K562 (cell line): ENCODE results near the gene NMRK1. TPM values are rescaled to one million over a fixed set of nuclear protein-coding genes. Genes with fewer than 3 reads are reported as not detected.

ENCODE experiments used
- polyA plus RNA-seq, 8 experiments: library from polyadenylated mRNA; depleted of rRNA in 4 of 8; stranded (reverse) in 5 of 8; unstranded in 3 of 8; fragments of >200 nt; fragmentation: Nextera tagmentation in 2 of 8; fragmentation: Illumina TruSeq in 1 of 8; extraction: Ambion mirVana in 2 of 8; extraction: Trizol in 1 of 8; gene quantifications; 2 replicates each; pipeline versions ENCODE4 v1.2.1 to v1.2.3, GENCODE V29; 2011 to 2014; ENCODE audit warnings: inconsistent platforms in 1 of 8, missing spikeins in 1 of 8
- small RNA-seq: library from RNA; depleted of rRNA; stranded (forward); fragments of <200 nt; gene quantifications from one replicate; pipeline ENCODE3, GENCODE V24; 2014
- total RNA-seq, 7 experiments: library from RNA; depleted of rRNA in 6 of 7; stranded (reverse); fragments of >200 nt in 6 of 7; fragmentation: Illumina TruSeq in 2 of 7; extraction: Trizol in 2 of 7; gene quantifications; 2 replicates each; pipeline versions ENCODE4 v1.2.1 to v1.2.3, GENCODE V29; 2011 to 2021; ENCODE audit warnings: low replicate concordance in 1 of 7

Gene NMRK1
- total and polyA plus RNA-seq, 9 of the 15 experiments (the other 6 are each of a cell fraction or from before 2014, with no cell fraction given) = 1.1 to 3.5 (median 1.7) TPM

Small RNAs within 50 kb of the gene (small RNA-seq; reads per million reads assigned to genes)
- not detected for gene RF02271

Other genes with a start within 250 kb of the NMRK1 start
- 0.04 and 0.05 TPM in 2 replicates for gene TRPM6, start 200.2 kb downstream of the NMRK1 start, total RNA-seq (2014; rRNA removed)
- gene TRPM6, start 200.2 kb downstream of the NMRK1 start, total RNA-seq (2014; rRNA removed; fragmentation: Illumina TruSeq; extraction: Trizol) = 0.13 and 0.15 TPM in 2 replicates
- gene TRPM6, start 200.2 kb downstream of the NMRK1 start, total RNA-seq (2015; rRNA removed; fragmentation: Illumina TruSeq; extraction: Trizol) = 0.08 and 0.14 TPM in 2 replicates
- gene TRPM6, start 200.2 kb downstream of the NMRK1 start, total RNA-seq (2021) = 0.11 and 0.13 TPM in 2 replicates
- 0.03 TPM in 1 of 2 replicates, not detected in the other for gene TRPM6, start 200.2 kb downstream of the NMRK1 start, polyA plus RNA-seq (2011; rRNA removed)
- gene TRPM6, start 200.2 kb downstream of the NMRK1 start, polyA plus RNA-seq (2014; fragmentation: Illumina TruSeq; extraction: Trizol) = 0.06 and 0.16 TPM in 2 replicates
- under 1 TPM; 0.07 to 0.08 TPM for gene TRPM6, start 200.2 kb downstream of the NMRK1 start, polyA plus RNA-seq (2014; fragmentation: Nextera tagmentation; extraction: Ambion mirVana)
- 0.09 and 0.23 TPM in 2 replicates for gene TRPM6, start 200.2 kb downstream of the NMRK1 start, polyA plus RNA-seq (2014; rRNA removed)
- 8.0 and 9.7 TPM in 2 replicates for gene C9orf40, start 135.2 kb downstream of the NMRK1 start, total RNA-seq (2014; rRNA removed)
- gene C9orf40, start 135.2 kb downstream of the NMRK1 start, total RNA-seq (2014; rRNA removed; fragmentation: Illumina TruSeq; extraction: Trizol) = 8.6 and 8.9 TPM in 2 replicates
- gene C9orf40, start 135.2 kb downstream of the NMRK1 start, total RNA-seq (2015; rRNA removed; fragmentation: Illumina TruSeq; extraction: Trizol) = 10.0 and 10.3 TPM in 2 replicates
- gene C9orf40, start 135.2 kb downstream of the NMRK1 start, total RNA-seq (2021) = 17.3 and 18.8 TPM in 2 replicates
- gene C9orf40, start 135.2 kb downstream of the NMRK1 start, polyA plus RNA-seq (2011; rRNA removed) = 7.5 and 8.7 TPM in 2 replicates
- 6.7 and 7.3 TPM in 2 replicates for gene C9orf40, start 135.2 kb downstream of the NMRK1 start, polyA plus RNA-seq (2014; fragmentation: Illumina TruSeq; extraction: Trizol)
- 1 to 10 TPM; 5.6 to 5.8 TPM for gene C9orf40, start 135.2 kb downstream of the NMRK1 start, polyA plus RNA-seq (2014; fragmentation: Nextera tagmentation; extraction: Ambion mirVana)
- gene C9orf40, start 135.2 kb downstream of the NMRK1 start, polyA plus RNA-seq (2014; rRNA removed) = 12.9 and 16.3 TPM in 2 replicates
- gene CARNMT1, start 59.9 kb downstream of the NMRK1 start, total RNA-seq (2014; rRNA removed) = 15.6 and 22.7 TPM in 2 replicates
- gene CARNMT1, start 59.9 kb downstream of the NMRK1 start, total RNA-seq (2014; rRNA removed; fragmentation: Illumina TruSeq; extraction: Trizol) = 20.4 and 22.7 TPM in 2 replicates
- 16.5 and 16.8 TPM in 2 replicates for gene CARNMT1, start 59.9 kb downstream of the NMRK1 start, total RNA-seq (2015; rRNA removed; fragmentation: Illumina TruSeq; extraction: Trizol)
- 20.3 and 21.3 TPM in 2 replicates for gene CARNMT1, start 59.9 kb downstream of the NMRK1 start, total RNA-seq (2021)
- gene CARNMT1, start 59.9 kb downstream of the NMRK1 start, polyA plus RNA-seq (2011; rRNA removed) = 7.7 and 12.4 TPM in 2 replicates
- gene CARNMT1, start 59.9 kb downstream of the NMRK1 start, polyA plus RNA-seq (2014; fragmentation: Illumina TruSeq; extraction: Trizol) = 11.9 and 14.2 TPM in 2 replicates
- gene CARNMT1, start 59.9 kb downstream of the NMRK1 start, polyA plus RNA-seq (2014; fragmentation: Nextera tagmentation; extraction: Ambion mirVana) = 1 to 10 TPM; 9.5 to 9.7 TPM
- 10.3 and 10.7 TPM in 2 replicates for gene CARNMT1, start 59.9 kb downstream of the NMRK1 start, polyA plus RNA-seq (2014; rRNA removed)
- 20.2 and 22.7 TPM in 2 replicates for gene OSTF1, start 359 bp upstream of the NMRK1 start, total RNA-seq (2014; rRNA removed)
- 24.3 and 26.8 TPM in 2 replicates for gene OSTF1, start 359 bp upstream of the NMRK1 start, total RNA-seq (2014; rRNA removed; fragmentation: Illumina TruSeq; extraction: Trizol)
- 35.4 and 37.3 TPM in 2 replicates for gene OSTF1, start 359 bp upstream of the NMRK1 start, total RNA-seq (2015; rRNA removed; fragmentation: Illumina TruSeq; extraction: Trizol)
- gene OSTF1, start 359 bp upstream of the NMRK1 start, total RNA-seq (2021) = 25.1 and 25.8 TPM in 2 replicates
- gene OSTF1, start 359 bp upstream of the NMRK1 start, polyA plus RNA-seq (2011; rRNA removed) = 16.6 and 20.5 TPM in 2 replicates
- gene OSTF1, start 359 bp upstream of the NMRK1 start, polyA plus RNA-seq (2014; fragmentation: Illumina TruSeq; extraction: Trizol) = 24.5 and 24.9 TPM in 2 replicates
- 10 to 100 TPM; 15.0 to 23.0 TPM for gene OSTF1, start 359 bp upstream of the NMRK1 start, polyA plus RNA-seq (2014; fragmentation: Nextera tagmentation; extraction: Ambion mirVana)
- 16.5 and 16.6 TPM in 2 replicates for gene OSTF1, start 359 bp upstream of the NMRK1 start, polyA plus RNA-seq (2014; rRNA removed)